Activated T-cell treated with anti-CD3 and anti-CD28 coated beads for 24 hours (primary cell): ENCODE measurements around the gene POU2F3.

ENCODE experiments used
- DNase-seq: peaks from one replicate; pipeline ENCODE4 v3.0.0-alpha.2; 2020; ENCODE audit warnings: low read depth

POU2F3 gene

DNA sequence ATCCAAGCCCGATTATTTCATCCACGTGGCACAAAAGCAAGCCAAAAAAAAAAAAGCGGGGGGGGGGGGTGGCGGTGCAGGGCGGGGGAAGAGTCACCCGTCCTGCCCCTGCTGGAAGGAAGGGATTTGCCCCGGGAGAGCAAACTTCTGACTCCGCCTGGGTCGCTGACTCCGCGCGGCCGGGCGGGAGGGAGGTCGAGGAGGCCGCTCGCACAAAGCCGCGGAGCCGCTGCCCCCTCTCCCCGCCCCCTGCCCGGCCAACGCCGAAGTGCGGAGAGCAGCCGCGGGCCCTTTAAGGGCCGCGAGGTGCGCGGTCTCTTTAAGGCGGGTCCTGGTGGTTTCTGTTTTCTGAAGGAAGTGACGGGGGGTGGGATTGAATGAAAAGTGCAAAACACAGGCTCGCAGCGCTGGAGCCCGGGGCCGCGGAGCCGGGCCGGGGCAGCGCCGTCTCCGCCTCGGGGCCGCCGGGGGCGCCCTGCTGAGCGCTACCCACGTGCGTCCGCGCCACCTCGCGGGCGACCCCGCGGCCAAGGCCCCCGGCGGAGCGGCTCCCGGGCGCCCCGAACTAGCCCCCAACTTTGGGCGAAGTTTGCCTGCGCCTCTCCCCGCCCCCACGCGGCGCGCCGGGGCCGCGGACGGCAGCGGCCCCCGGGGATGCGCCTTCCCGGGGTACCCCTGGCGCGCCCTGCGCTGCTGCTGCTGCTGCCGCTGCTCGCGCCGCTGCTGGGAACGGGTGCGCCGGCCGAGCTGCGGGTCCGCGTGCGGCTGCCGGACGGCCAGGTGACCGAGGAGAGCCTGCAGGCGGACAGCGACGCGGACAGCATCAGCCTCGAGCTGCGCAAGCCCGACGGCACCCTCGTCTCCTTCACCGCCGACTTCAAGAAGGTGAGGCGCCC lies 29.1 kb upstream of the POU2F3 start, which contains the start of gene OAF:
TSS of gene OAF (plus strand) at position 407 of the 896 bp plus-strand sequence. CDS start at position 655, 248 bp downstream.
- peak; percentile 44 for DNase-seq

DNA sequence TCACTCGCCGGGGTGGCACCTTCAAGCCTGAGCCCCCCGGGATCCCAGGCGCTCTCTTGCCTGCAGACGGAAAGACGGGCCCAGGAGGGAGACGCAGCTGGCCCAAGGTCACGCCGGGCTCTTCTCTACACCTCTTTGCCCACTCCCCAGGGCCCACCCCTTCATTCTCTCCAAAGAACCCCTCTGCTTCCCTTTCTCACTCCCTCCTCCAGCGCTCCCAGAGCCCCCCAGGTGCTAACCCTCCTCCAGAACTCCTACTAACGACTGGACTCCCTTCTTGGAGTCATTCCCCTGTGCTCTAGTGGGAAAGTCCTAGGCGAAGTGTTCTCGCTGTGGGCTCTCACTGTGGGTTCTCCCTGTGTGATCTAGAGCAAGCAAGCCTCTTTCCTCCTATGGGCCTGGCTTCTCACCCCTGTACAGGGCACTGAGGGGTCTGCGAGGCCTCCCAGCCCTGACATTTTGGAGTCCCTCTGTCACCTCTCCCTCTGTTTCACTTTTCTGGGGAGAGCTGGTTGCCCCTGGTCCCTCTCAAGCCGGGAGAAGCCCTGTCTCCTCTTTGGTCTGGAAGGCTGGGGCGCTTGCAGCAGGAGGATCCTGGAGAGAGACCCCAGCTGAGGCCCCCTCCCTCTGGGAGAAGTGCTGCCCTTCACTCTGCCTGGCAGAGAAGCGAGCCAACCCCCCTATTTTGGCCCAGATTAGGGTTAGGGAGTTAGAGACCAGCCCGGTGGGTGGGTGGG lies 28.2 kb upstream of the POU2F3 start:
- DNase-seq, result no peak

DNA sequence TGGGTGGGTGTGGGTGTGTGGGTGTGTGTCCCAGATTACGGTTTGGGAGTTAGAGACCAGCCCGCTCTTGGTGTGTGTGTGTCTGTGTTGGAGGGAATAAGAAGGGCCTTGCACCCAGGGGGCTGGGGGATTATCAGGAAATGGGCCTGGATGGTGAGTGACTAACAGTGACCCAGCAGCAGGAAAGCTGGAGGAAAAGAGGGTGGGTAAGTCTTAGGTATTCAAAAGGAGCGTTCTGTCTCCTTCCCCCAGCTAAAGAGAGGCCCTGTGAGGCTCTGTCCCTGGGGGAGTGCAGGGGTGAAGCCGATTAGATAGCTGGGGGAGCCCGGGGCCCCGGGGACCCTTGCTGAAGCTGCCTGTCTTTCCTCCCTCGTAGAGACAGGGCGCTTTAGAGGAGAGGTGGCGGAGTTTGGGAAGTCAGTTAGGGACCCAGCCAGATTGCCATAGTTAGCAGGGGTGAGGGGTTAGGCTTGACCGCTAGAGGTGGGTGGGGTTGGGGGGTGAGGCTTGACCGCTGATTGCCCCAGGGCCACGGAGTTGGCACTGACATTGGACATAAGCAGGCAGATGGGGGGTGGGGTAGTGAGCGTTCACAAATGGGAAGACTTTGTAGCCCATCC lies 27.6 kb upstream of the POU2F3 start:
- DNase-seq, result no peak

DNA sequence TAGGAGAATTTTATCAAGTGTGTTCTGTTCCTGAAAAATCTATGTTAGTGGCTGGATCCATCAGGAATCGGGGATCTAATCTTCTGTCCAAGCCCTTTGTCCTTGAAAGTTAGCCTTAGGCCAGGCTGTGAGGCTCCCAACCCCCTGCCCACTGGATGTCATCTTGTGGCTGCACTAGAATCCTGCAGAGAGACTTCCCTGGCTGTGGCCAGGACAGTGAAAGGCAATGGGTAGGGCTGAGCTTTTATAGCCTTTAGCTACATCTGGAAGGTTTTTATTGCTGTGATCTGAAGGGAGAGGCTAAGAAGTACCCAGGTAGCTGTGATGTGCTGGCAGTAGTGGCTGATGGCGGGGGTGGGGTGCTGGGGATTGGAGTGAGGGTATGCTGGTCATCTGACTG lies 27.0 kb upstream of the POU2F3 start:
- no peak for DNase-seq

DNA sequence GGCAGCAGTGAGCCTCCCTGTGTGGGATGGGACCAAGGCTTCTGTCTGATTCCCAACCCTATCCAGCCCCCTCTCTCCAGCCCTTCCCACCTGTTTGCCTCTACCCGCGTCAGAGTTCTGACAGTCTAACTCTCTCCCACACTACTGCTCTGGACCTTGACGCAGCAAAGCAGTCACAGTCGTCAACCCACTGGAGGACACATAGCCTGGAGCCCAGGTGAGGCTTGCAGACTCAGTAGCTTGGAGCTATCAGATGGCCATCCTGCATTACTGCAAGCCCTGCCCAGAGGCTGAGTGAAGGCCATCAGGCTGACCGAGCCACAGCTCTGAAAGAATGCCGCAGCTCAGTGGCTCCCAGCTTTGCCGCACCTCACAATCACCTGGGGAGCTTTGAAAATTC lies 25.4 kb upstream of the POU2F3 start:
- no peak for DNase-seq

DNA sequence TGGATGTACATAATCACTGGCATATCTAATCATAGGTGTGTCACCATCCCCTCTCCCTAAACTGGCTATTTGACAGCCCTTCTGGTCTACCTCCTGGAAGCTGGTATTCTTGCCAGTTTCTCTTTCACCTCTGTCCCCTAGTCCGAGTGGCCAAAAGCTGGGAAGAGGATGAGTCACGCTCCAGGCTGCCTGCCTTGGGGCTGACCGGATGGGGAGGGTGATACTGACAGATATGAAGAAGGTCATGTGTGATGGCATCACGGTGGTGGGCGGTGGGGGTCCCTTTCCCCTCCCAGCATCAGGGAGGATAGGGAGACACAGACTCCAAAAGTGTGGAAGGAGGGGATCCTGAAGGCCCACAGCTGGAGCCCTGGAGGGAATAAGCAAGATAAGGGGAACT lies 24.3 kb upstream of the POU2F3 start:
- no peak for DNase-seq

DNA sequence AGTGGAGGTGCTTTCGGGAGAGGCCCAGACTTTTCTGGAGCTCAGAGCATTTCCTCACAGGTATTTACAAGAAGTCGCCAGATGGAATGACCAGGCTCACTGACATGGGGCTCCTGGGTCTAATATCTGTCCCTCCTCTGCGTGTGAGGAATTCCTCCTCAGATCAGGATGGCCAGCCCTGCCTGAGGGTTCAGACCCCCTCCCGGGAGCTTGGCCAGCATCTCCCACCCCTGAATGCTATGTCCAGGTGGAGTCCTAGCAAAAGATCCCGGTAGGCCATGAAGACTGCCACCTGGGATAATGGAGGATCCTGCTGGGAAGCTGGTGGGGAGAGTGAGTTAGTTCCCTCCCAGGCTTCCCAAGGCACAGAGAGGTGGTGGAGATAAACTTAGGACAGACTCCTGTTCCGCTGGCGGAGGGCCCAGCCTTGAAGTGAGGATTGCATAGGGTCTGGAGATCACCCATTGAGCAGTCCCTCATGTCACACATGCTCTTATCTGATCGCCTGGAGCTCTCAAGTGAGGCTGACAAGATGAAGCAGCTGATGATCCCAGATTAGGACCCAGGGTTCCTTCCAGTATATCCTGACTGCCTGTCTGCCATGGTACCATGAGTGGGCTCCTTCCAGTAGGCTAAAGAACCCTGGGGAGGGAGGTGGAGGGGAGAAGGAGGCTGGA lies 23.4 kb upstream of the POU2F3 start:
- DNase-seq, result no peak

DNA sequence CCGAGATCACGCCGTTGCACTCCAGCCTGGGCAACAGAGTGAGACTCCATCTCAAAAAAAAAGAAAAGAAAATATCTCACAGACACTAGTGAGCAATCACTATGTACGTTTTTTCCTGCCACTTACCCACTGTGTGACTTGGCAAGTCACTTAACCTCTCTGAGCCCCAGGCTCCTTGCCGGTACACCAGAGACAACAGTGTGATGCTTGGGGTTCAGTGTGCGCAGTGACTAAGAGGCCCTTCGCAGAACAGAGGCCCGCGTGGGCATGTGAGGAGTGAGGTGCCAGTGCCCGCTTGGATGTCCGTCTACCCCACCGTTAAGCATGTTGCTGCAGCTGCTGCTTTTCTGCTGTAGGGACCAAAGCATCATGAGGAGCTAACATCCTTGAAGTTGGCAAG lies 22.4 kb upstream of the POU2F3 start:
- DNase-seq, result no peak

DNA sequence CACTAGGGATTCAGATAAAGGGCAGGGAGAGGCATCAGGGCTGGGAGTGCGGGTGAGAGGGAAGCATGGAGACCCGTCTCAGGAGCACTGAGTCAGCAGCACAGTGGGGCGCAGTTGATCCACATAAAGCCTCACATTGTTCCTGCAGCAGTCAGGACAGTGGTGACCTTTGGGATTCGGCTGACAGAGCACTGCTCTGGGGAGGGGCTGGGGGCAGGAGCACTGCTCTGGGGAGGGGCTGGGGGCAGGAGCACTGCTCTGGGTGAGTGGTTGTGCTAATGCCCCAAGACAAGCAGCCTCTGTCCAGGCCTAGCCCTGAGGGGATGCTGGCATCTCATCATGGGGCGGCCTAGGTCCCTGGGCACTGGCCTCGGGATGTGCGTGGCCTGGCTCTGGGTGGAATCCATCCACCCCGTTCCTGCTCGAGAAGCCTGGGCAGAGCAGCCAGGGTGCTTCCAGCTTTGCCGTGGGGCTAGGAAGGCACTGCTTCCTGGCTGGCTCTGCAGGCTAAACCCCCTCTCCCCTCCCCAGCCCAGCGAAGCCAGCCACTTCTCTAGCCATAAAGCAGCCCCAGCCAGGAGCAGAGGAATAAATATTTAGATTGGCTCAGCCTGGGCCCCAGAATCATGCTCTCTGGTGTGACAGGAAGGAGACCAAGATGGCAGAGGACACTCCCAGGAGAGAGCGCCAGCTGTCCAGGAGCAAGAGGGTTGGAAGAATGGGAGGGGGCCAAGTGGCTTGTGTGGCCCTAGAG lies 21.8 kb upstream of the POU2F3 start:
- DNase-seq, result no peak

DNA sequence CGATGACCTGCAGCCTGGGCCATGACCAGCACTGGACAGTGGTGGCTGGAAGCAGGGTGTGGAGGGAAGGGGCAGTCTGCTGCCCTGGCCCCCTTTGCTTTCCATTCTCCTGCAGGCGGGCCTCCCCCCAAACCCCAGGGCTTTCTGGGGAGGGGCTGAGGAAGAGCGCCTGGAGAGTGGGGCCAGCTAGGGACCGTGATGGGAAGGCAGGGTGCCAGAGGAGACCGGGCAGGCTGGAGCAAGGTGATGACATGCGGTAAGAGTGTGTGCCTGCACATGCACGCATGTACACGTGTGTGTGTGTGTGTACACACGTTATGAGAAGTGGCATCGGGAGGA lies 21.3 kb upstream of the POU2F3 start:
- DNase-seq, result no peak

DNA sequence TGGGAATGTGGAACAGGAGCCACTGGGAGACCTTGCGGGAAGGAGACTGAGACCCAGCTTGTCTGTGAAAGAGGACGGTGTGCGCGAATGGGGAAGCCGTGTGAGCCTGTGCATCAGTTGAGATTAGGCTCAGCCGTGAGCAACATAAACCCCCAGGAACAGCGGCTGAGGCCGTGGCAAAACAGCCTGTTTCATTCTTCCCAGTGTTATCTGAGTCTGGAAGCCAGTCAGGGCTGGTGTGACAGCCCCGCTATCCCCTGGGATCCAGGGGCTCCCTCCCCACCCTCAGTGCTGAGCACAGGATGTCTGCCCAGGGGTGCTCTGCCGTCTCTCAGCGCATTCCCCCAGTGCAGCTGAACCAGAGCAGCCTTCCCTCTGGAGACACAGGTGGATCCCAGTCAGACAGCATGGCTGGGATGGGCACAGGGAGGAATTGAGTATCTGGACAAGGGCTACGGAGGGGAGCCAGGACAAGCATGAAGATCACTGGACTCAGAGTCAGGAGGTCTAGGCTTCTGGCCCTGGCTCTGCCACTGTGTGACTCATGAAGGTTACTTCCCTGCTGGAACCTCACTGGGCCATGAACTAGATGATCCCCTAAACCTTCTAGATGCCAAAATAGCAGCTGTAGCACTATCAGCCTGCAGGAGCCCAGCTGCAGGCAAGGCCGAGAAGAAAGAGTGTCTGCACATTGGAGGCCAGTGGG lies 20.6 kb upstream of the POU2F3 start:
- DNase-seq, result no peak

DNA sequence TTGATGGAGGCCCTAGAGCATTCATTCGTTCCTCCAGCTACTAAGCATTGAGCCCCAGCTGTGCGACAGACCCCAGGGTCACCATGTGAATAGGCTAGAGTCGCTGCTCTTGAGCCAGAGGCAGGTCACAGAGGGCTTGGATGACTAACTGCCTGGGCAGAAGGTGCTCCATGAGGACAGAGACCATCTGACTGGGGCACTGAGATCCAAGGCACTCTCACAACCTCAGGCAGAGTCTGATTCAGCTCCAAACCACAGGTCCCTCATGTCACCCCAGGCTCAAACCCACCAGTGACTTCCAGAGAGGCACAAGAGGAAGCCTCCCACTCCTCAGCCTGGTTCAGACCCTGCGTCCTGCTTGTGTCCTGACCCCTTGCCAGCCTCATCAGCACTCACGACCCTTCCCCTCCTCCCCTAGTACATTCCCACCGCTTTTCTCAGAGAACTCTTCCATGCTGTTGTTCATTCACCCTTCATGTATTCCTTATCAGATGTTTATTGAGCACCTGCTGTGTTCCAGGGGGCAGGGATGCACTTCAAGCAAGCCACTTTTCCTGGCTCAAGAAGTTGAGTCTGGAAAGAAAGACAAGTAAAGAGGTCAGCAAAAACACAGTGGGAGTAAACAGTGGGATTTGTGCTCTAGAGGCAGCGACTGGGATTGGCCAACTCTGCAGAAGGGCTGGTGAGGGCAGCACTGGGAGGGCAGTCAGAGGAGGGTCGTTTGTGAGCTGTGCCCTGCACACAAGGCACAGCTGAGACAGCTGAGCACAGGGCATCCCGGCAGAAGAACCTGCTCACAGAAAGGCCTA lies 19.8 kb upstream of the POU2F3 start:
- DNase-seq, result no peak

DNA sequence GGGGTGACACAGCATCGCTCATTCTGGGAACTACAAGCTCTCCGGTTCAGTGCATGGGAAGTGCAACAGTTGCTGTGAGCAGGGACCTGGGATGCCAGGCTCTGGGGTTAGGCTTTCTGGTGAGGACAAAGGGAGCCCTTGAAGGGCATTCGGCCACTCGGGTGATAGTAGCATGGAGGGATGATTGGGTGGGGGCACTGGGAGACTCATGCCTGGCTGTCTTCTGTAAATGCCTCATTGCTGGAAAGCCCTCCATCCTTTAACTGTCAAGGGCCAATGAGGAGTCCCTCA lies 19.2 kb upstream of the POU2F3 start:
- DNase-seq, result no peak

DNA sequence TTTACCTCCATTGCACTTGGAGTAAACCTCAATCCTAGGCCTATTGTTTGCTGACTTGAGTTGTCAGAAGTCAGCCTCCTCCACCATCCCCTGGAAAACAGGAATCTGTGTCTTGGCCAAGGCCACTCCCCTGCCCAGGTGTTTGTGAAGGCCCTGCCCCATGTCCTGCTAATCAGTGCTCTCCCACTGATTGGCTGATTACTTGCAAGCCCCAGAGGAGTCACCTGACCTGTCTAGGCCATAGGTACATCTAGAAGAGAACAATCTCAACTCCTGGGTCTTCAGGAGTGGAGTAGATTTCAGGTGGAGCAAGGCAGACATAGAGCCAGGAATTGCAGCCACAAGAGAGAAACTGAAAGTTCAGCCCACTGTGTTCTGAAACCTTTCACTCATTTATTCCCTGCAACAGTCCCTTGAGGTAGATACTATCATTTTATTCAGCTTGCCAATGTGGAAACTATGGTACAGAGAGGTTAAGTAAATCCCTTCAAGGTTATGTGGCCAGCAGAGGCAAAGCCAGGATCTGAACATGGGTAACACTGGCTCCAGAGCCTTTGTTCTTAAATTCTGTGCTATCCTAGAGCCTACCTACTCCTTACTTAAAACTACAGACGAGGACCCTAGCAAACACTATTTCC lies 18.7 kb upstream of the POU2F3 start:
- no peak for DNase-seq

DNA sequence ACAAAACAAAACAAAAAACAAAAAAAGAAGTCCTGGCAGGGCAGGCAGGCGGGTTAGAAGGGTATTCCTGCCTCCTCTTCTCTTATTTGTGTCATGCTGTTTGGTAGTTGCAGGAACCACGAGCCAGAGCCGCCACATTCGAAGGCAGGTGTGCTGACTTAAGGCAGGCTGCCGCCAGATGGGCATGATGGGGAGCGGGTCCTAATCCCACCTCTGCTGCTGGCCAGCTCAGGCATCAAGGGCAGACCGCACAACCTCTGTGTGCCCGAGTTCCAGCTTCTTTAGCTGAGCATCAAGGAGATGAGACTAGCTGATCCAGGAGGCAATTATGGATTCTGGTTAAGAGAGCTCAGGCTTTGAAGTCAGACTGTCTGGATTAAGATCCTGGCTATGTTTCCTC lies 17.0 kb upstream of the POU2F3 start:
- DNase-seq, result no peak

DNA sequence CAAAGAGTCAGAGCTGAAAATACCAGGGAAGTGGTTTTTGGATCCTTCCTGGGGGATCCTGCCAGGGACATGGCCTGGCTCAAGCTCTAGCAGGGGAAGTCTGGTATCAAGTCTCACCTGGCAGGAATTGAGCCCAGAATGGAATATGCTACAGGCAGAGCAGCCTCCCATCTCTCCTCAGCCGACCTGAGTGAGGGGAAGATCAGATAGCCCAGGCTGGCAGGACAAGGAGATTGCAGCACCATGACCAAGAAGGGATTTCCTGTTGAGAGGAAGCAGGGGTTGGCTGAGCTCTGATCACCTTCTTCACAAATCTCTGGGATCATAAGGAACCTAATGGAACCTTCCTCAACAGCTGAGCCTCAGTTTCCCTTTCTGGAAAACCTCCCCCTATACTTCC lies 16.1 kb upstream of the POU2F3 start:
- DNase-seq, result no peak

DNA sequence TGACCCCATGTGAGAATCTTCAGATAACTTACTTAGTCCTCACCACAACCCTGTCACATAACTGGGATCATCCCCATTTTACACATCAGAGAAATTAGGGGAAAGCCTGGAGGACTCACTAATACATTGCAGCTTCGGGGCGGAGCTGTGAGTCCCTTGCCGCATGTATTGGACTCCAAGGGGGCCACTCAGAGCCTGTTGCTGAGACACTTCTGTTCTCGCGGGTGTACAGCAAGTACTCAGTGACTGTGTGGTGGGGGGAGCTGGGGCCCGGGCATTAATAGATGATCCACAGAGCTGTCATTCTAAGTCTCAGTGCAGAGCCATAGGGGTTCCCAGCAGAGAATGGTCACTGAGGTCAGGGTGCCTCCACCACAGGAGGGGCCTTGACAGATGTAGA lies 15.6 kb upstream of the POU2F3 start:
- no peak for DNase-seq

DNA sequence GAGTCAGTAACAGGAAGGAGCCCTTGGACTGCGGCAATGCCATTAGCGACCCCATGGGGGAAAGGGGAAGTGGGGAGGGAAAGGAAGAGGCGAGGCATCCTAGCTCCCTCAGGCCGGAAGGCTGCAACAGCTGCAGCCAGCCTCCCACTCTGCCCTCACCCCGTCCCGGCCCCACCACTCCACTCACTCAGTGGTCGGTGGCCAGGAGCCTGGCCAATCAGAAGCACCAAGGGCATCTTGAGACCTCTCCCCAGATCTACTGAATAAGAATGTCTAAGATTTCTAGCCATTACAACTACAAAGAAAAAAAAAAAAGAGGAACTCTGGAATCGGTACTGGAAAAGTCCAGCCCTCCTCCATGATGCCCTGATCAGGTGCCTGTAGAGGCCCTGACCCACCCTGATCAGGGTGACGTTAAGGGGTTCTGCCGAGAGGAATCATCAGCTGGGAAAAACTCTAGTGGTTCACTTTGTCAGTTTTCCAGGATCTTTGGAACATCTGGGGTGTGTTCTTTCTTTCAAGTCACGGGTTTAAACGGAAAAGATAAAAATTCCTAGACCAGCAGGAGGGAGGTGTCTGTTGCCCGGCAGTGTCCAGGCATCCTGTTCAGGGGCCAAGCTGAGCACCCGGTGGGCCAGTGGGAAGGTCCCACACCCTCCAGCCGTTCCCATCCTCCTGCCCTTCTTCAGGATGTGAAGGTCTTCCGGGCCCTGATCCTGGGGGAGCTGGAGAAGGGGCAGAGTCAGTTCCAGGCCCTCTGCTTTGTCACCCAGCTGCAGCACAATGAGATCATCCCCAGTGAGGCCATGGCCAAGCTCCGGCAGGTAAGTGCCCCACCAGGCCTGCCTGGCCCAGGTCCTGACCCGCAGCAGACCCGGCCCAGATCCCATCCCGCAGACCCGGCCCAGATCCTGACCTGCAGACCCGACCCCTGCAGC lies 14.7 kb upstream of the POU2F3 start:
- DNase-seq, result no peak

DNA sequence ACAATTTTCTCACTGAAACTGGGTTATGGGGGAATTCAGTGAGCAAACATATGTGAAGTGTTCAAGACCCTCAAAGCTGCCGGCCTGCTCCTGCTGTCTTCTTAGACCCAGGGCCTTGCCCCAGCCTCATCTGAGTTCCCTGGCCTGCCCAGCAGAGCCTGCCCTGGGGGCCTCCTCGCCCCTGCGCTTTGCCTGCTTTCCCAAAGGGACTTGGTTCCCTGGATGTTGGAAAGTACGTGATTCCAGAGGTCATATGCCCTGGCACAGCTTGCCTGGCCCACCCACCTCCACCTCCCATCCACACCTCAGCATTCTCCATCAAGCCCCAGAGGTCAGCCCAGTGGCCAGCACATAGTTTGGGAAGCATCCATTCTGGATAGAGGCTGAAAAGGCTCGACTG lies 13.7 kb upstream of the POU2F3 start:
- DNase-seq, result no peak
